ENCODE results near the gene UQCRHL. TPM values are rescaled to one million over a fixed set of nuclear protein-coding genes. Genes with fewer than 3 reads are reported as not detected.

The UQCRHL gene
- total RNA-seq, 1 donor from 2014 or later: 4.8 TPM

DNA sequence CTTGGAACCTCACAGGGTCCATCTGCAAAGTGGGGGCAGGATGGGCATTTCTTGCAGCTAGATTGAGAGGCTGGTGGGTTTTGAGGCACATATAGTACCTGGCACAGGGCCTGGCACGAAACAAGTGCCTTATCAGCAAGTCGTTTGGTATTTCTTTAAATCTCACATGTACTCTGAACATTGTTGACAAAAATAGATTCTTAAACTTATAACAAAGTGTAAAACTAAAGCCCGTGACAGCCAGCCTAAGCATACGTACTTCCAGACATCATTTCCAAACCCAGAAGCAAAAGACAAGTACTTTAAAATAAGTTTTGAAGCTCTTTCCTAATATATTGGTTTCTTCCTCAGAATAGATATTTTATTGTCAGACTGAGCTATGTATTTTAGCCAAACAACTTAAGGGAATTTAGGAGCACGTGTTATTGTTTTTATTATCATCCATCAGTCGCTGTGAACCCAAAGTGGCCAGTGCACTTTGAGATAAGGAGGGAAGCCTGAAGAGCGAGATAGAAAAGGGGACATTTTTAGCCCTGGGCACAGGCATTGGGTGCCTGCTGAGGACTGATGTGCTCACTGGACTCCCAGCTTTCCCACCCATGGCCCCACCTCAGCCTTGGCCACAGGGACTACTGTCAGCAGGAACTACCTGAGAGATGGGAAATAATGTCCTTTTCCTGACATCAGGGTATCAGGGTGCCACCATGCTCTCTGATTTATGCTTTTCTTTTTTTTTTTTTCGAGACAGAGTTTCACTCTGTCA, 45.9 kb downstream of the UQCRHL start:
- Histone ChIP-seq H2AFZ (replicated peaks) (no peak overlapping the region), H3K9ac (no peak overlapping the region), H3K36me3 (no peaks in the 10 kb centered on the region), H3K4me2 (no peak overlapping the region), H3K27me3 (peaks cover 38% of the 10 kb centered on the region), H3K4me1 (peaks cover 39% of the 10 kb centered on the region), H3K9me3 (ENCODE audit: low read depth) (no peaks in the 10 kb centered on the region), H3F3A (ENCODE audit: low read depth) (peaks cover 48% of the 10 kb centered on the region), H3K4me3 (no peak overlapping the region), H3K79me2 (ENCODE audit: low read depth) (no peaks in the 10 kb centered on the region), H4K20me1 (ENCODE audit: low read depth) (peaks cover 20% of the 10 kb centered on the region), H3K27ac (no peak overlapping the region)
- no peaks in the 10 kb centered on the region for H3K9me3 Mint-ChIP-seq
- no peak overlapping the region for H3K27ac Mint-ChIP-seq
- no peak overlapping the region for H3K4me3 Mint-ChIP-seq
- H3K4me1 Mint-ChIP-seq: peaks cover 27% of the 10 kb centered on the region
- no peak for TF ChIP-seq EZH2 (IDR thresholded peaks at IDR 0.05)
- TF ChIP-seq, protein P1, sequence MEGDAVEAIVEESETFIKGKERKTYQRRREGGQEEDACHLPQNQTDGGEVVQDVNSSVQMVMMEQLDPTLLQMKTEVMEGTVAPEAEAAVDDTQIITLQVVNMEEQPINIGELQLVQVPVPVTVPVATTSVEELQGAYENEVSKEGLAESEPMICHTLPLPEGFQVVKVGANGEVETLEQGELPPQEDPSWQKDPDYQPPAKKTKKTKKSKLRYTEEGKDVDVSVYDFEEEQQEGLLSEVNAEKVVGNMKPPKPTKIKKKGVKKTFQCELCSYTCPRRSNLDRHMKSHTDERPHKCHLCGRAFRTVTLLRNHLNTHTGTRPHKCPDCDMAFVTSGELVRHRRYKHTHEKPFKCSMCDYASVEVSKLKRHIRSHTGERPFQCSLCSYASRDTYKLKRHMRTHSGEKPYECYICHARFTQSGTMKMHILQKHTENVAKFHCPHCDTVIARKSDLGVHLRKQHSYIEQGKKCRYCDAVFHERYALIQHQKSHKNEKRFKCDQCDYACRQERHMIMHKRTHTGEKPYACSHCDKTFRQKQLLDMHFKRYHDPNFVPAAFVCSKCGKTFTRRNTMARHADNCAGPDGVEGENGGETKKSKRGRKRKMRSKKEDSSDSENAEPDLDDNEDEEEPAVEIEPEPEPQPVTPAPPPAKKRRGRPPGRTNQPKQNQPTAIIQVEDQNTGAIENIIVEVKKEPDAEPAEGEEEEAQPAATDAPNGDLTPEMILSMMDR (IDR thresholded peaks at IDR 0.05): no peak
- TF ChIP-seq EZH2phosphoT487 (IDR thresholded peaks at IDR 0.05): no peak
- no peak for DNase-seq (ENCODE audit: low spot score)
- no peaks in the 10 kb centered on the region for H3K36me3 Mint-ChIP-seq
- peaks cover 12% of the 10 kb centered on the region for H3K27me3 Mint-ChIP-seq (ENCODE audit: insufficient read depth, low read depth)

DNA sequence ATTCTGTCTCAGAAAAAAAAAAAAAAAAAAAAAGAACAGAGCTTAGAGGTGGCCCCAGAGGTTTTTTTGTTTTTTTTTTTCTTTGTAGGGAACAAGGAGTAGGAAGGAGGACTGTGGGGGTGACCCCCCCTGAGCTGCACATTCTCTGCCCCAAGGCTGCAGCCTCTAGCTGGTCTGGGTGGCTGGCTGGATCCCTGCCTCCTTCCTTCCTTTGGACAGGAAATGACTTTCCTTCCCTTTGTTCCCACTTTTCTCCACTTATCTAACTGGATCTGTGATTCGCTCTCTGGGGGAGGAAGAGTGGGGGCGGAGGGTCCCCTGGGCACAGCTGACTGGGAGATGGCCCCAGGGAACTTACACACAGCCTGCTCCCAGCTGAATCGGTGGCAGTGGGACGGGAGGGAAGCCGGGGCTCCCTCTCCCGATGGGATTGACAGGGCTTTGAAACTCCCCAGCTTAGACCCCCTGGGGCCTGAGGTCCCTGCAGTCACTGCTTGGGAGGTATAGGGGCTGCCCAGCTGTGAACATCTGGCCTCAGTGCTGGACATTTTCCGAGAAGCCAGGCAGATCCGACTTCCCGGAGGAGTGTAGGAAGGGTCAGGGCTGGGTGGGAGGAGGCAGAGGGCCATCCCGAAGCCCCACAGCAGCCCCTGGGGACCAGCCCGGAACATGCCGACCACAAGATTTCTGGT, 46.8 kb downstream of the UQCRHL start:
- no peaks in the 10 kb centered on the region for H3K36me3 ChIP-seq
- no peaks in the 10 kb centered on the region for H3K9me3 ChIP-seq (ENCODE audit: low read depth)
- Mint-ChIP-seq H3K27me3 (ENCODE audit: insufficient read depth, low read depth) (peaks cover 17% of the 10 kb centered on the region), H3K36me3 (no peaks in the 10 kb centered on the region), H3K27ac (no peak overlapping the region), H3K4me3 (peak overlapping the region; percentile 41), H3K9me3 (no peaks in the 10 kb centered on the region), H3K4me1 (peaks cover 35% of the 10 kb centered on the region)
- peak; percentile 43 for DNase-seq (ENCODE audit: low spot score)
- no peak overlapping the region for H2AFZ ChIP-seq (replicated peaks)
- no peaks in the 10 kb centered on the region for H3K79me2 ChIP-seq (ENCODE audit: low read depth)
- H3F3A ChIP-seq (ENCODE audit: low read depth): peaks cover 57% of the 10 kb centered on the region
- peak overlapping the region; percentile 60 for H3K4me2 ChIP-seq
- H3K27me3 ChIP-seq: peaks cover 47% of the 10 kb centered on the region
- peaks cover 48% of the 10 kb centered on the region for H3K4me1 ChIP-seq
- no peak overlapping the region for H3K9ac ChIP-seq
- no peak overlapping the region for H3K27ac ChIP-seq
- TF ChIP-seq, protein P1 (IDR thresholded peaks at IDR 0.05): no peak
- TF ChIP-seq EZH2phosphoT487 (IDR thresholded peaks at IDR 0.05) (no peak), EZH2 (IDR thresholded peaks at IDR 0.05) (no peak)
- no peak overlapping the region for H3K4me3 ChIP-seq
- peaks cover 21% of the 10 kb centered on the region for H4K20me1 ChIP-seq (ENCODE audit: low read depth)

DNA sequence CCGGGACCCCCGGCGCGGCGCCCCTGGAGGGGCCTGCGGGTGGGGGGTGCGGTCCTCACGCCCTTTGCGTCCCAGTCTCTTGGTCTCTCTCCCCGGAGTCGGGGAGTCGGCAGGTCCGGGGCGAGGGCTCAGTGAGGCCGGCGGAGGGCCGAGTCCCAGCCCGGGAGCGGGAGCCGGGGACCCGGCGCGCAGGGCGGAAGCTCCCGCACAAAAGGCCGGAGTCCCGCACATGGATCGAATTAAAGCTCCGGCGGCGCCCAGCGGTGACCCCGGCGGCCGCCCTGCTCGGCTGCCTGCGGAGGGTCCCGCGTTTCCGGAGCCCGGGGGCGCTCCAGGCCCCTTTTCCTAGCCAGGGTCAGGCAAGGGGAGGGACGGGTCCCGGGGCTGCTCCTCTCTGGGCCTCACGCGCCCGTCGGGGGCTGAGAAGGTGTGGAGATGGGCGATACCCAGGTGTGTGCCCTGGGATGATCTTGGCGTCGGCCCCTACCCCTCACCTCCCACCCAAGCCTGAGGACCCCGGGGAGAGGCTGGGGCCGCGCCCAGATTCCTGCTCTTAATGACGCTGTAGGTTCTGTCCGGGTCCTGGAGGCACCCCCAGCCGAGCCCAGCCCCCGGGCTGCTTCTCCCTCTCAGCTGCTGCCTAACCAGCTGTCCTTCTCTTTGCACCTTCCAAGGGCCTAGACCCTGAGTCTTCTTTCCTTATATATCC, 48.3 kb downstream of the UQCRHL start:
- Histone ChIP-seq H4K20me1 (ENCODE audit: low read depth) (peaks cover 21% of the 10 kb centered on the region), H3K4me2 (peak overlapping the region; percentile 99), H3K4me1 (peaks cover 54% of the 10 kb centered on the region), H3K79me2 (ENCODE audit: low read depth) (no peaks in the 10 kb centered on the region), H3K36me3 (no peaks in the 10 kb centered on the region), H3F3A (ENCODE audit: low read depth) (peaks cover 61% of the 10 kb centered on the region), H3K27ac (no peak overlapping the region), H2AFZ (replicated peaks) (peak overlapping the region; percentile 79), H3K9me3 (ENCODE audit: low read depth) (no peaks in the 10 kb centered on the region), H3K4me3 (peak overlapping the region; percentile 89), H3K9ac (no peak overlapping the region), H3K27me3 (peaks cover 55% of the 10 kb centered on the region)
- no peaks in the 10 kb centered on the region for H3K9me3 Mint-ChIP-seq
- peaks cover 38% of the 10 kb centered on the region for H3K4me1 Mint-ChIP-seq
- H3K36me3 Mint-ChIP-seq: no peaks in the 10 kb centered on the region
- peak overlapping the region; percentile 86 for H3K4me3 Mint-ChIP-seq
- peaks cover 21% of the 10 kb centered on the region for H3K27me3 Mint-ChIP-seq (ENCODE audit: insufficient read depth, low read depth)
- no peak overlapping the region for H3K27ac Mint-ChIP-seq
- peak; percentile 59 for TF ChIP-seq EZH2phosphoT487 (IDR thresholded peaks at IDR 0.05)
- TF ChIP-seq, protein P1 (IDR thresholded peaks at IDR 0.05): no peak
- TF ChIP-seq EZH2 (IDR thresholded peaks at IDR 0.05): peak; percentile 40
- peak; percentile 72 for DNase-seq (ENCODE audit: low spot score)

Data from neural progenitor cell (in vitro differentiated cells).